Osteocyte (in vitro differentiated cells): ENCODE data around the gene SKP2. TPM values are rescaled to one million over a fixed set of nuclear protein-coding genes. Genes with fewer than 3 reads are reported as not detected.

Experiments used
- DNase-seq: peaks from one replicate; pipeline ENCODE4 v3.0.0; 2021; ENCODE audit warnings: mixed read lengths; ENCODE audit not compliant: unreplicated experiment; ENCODE audit errors: extremely low spot score
- H3K27ac Mint-ChIP-seq: one replicate; pipeline ENCODE4 v1.8.0; 2021; ENCODE audit warnings: mild to moderate bottlenecking, mixed read lengths; ENCODE audit not compliant: unreplicated experiment
- H3K27me3 Mint-ChIP-seq: one replicate; pipeline ENCODE4 v1.8.0; 2021; ENCODE audit warnings: mixed read lengths; ENCODE audit not compliant: unreplicated experiment
- H3K36me3 Mint-ChIP-seq: one replicate; pipeline ENCODE4 v1.8.0; 2021; ENCODE audit warnings: mixed read lengths; ENCODE audit not compliant: unreplicated experiment
- H3K4me1 Mint-ChIP-seq: one replicate; pipeline ENCODE4 v1.8.0; 2021; ENCODE audit warnings: mixed read lengths; ENCODE audit not compliant: unreplicated experiment
- H3K4me3 Mint-ChIP-seq: one replicate; pipeline ENCODE4 v1.8.0; 2021; ENCODE audit warnings: mild to moderate bottlenecking, moderate library complexity, mixed read lengths; ENCODE audit not compliant: unreplicated experiment
- H3K9me3 Mint-ChIP-seq: one replicate; pipeline ENCODE4 v1.8.0; 2021; ENCODE audit warnings: mixed read lengths; ENCODE audit not compliant: unreplicated experiment
- CTCF ChIP-seq: fragments of 200-600 bp; sonication (generic); IDR thresholded peaks from 2 replicates; pipeline ENCODE4 v1.5.0; 2021; ENCODE audit warnings: antibody characterized with exemption, mild to moderate bottlenecking, moderate library complexity
- total RNA-seq: library from RNA; stranded (reverse); gene quantifications from 2 replicates; pipeline ENCODE4 v1.2.1, GENCODE V29; 2021

SKP2 gene
- total RNA-seq, 1 donor from 2014 or later, result 28.4 TPM

- no peak for TF ChIP-seq CTCF
- no peak for DNase-seq
- H3K27ac Mint-ChIP-seq, result peak overlapping the region; percentile 90
- H3K4me1 Mint-ChIP-seq, result peaks cover 56% of the 10 kb centered on the region
- H3K27me3 Mint-ChIP-seq, result no peaks in the 10 kb centered on the region
- H3K36me3 Mint-ChIP-seq, result peaks cover 37% of the 10 kb centered on the region
- no peaks in the 10 kb centered on the region for H3K9me3 Mint-ChIP-seq
- no peak overlapping the region for H3K4me3 Mint-ChIP-seq
Measured at GRCh38 chr5:36158144-36158543, 6.2 kb downstream of the SKP2 start.

- Mint-ChIP-seq H3K27ac (no peak overlapping the region), H3K4me3 (no peak overlapping the region), H3K9me3 (no peaks in the 10 kb centered on the region), H3K27me3 (no peaks in the 10 kb centered on the region), H3K36me3 (peaks cover 33% of the 10 kb centered on the region), H3K4me1 (peaks cover 39% of the 10 kb centered on the region)
- no peak for TF ChIP-seq CTCF
- DNase-seq, result no peak
Measured at GRCh38 chr5:36160617-36161016, 8.7 kb downstream of the SKP2 start.

GRCh38 chr5:36161361-36161760, 9.4 kb downstream of the SKP2 start:
- H3K9me3 Mint-ChIP-seq, result no peaks in the 10 kb centered on the region
- peaks cover 34% of the 10 kb centered on the region for H3K36me3 Mint-ChIP-seq
- H3K27me3 Mint-ChIP-seq, result no peaks in the 10 kb centered on the region
- no peak for DNase-seq
- H3K4me1 Mint-ChIP-seq, result peaks cover 32% of the 10 kb centered on the region
- TF ChIP-seq CTCF, result no peak
- H3K27ac Mint-ChIP-seq, result no peak overlapping the region
- no peak overlapping the region for H3K4me3 Mint-ChIP-seq

- H3K4me1 Mint-ChIP-seq, result peaks cover 16% of the 10 kb centered on the region
- no peak for DNase-seq
- no peaks in the 10 kb centered on the region for H3K9me3 Mint-ChIP-seq
- peaks cover 49% of the 10 kb centered on the region for H3K36me3 Mint-ChIP-seq
- H3K27me3 Mint-ChIP-seq, result no peaks in the 10 kb centered on the region
- TF ChIP-seq CTCF, result no peak
- H3K27ac Mint-ChIP-seq, result no peak overlapping the region
- H3K4me3 Mint-ChIP-seq, result no peak overlapping the region
Measured at GRCh38 chr5:36162810-36163486, 11.0 kb downstream of the SKP2 start.

- H3K36me3 Mint-ChIP-seq, result peaks cover 47% of the 10 kb centered on the region
- TF ChIP-seq CTCF, result no peak
- H3K4me3 Mint-ChIP-seq, result no peak overlapping the region
- no peaks in the 10 kb centered on the region for H3K9me3 Mint-ChIP-seq
- DNase-seq, result no peak
- H3K4me1 Mint-ChIP-seq, result peaks cover 3% of the 10 kb centered on the region
- H3K27ac Mint-ChIP-seq, result no peak overlapping the region
- no peaks in the 10 kb centered on the region for H3K27me3 Mint-ChIP-seq
Measured at GRCh38 chr5:36164461-36164860, 12.6 kb downstream of the SKP2 start.
